T-helper 1 cell (primary cell): ENCODE results near the gene NCAPH2.
A peak's percentile ranks its signal among the peaks of the same experiment; 100 is the strongest.

Source experiments
- DNase-seq, 5 donors: peaks; one replicate each; pipeline ENCODE4 v3.0.0-alpha.2; 2012 to 2020

The NCAPH2 gene

DNA sequence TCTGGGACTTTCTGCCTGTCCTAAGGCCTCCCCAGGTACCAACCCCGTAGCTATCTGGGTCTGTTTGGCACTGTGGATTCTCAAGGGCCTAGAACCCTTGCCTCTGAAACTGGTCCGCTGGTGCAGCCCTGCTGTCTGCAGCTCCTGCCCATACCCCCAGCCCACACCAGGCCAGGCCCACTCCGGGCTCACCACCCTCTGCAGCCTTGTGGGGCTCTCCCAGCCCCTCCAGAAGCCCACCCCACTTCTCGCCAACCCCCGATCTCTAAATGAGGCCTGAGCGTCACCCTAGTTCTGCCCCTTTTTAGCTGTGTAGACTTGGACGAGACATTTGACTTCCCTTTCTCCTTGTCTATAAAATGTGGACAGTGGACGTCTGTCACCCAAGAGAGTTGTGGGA, 42.4 kb downstream of the NCAPH2 start:
- DNase-seq: no peak

DNA sequence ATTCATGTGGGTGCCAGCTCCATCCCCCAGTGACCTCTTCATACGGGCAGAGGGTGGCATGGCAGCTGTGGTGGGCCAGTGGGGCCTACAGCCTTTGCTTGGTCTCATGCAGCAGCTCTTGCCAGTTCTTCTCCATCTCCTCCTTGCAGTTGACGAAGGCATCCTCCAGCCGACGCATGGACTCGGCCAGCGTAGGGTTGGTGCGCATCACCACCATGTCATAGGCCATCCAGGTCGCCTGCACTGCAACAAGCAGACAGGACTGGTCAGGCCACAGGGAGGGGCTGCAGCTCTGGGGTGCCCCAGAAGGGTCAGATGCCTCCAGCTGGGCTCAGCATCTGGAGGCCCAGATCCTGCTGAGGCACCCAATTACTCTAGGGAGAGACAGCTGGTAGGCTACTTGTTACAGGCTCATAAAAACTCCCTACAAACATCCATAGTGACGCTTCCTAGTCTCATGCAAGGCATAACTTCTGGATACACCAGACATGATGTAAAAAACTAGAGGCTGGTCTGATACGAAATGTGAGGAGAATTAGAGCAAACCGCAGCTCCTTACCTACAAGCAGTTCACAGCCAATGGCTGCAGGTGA, 43.2 kb downstream of the NCAPH2 start:
- no peak for DNase-seq

DNA sequence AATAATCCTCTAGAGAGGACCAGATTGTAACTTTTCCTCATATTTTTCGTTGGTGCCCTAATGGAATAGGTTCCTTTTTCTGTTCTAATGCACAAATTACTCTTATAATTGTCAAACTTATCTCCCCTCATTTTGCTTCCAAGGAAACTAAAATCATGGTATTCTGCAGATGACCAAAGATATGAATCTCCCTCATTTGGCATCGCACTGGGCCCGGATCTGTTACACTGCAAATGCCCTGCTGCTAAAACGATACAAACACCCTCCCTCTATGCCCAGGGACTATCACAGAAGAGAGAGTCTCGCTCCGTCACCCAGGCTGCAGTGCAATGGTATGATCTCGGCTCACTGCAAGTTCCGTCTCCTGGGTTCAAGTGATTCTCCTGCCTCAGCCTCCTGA, 45.3 kb downstream of the NCAPH2 start:
- DNase-seq: no peak

DNA sequence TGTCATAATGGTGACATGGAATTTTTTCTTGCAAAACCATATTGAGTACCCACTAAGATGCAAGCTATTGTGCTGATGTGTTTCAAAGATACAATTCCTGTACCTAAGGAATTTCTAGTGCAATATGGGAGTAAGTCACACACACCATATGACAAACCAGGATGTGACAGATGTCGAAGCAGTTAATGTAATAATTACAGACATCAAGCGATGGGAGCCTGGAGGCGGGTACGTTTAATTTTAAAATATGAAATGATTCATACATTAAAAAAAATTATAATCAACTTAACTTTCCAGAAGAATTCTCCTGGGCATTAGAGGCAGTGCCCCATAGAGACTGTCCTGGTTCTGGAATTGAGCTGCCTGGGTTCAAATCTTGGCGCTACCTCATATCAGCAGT, 48.7 kb downstream of the NCAPH2 start:
- DNase-seq: no peak

DNA sequence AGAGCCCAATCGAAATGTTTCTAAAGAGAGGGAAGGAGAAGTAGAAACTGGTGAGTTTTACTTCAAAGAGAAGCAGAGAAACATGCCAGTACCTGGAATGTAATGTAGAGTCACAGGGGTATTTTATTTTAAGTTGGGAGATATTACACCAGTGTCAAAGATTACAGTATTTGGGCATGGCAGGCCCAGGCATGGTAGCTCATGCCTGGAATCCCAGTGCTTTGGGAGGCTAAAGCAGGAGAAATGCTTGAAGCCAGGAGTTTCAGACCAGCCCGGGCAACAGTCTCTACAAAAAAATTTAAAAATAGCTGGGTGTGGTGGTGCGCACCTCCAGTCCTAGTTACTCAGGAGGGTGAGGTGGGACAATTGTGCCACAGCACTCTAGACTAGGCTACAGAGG, 52.0 kb downstream of the NCAPH2 start:
- DNase-seq: no peak

DNA sequence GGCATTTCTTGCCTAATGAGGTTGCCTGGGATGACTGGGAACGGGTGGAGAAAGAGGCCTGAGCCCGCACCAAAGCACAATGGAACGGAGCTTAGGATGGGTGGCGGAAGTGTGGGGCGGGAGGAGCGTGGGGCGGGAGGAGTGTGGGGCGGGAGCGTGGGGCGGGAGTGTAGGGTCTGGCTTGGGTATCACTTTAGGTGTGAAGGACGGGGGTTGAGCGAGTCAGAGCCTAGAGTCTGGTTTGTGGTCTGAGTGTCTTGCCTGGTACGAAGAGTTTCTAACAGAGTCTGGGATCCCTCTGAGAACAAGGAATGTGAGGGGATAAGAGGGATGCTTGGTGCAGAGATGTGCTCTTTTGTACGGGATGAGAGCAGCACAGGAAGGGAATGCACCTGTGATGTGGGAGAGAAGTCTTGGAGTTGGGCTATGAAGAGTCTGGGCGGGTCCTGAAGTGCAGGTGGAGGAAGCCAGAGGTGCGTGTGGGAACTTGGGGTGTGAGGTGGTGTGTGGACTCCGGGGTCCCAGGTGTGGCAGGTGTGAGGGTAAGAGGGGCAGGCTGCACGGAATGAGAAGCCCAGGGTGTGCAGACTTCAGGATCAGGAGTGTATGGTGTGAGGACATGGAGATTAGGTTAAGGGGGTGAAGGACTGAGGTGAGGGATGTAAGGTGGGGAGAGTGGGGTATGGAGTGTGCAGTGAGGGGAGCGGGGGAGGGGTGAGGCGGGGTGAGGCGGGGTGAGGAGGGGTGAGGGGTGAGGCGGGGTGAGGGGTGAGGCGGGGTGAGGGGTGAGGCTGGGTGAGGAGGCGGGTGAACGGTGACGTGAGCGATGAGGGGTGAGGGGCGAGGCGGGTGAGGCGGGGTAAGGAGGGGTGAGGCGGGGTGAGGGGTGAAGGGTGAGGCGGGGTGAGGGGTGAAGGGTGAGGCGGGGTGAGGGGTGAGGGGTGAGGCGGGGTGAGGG, 53.7 kb downstream of the NCAPH2 start:
- DNase-seq: no peak

DNA sequence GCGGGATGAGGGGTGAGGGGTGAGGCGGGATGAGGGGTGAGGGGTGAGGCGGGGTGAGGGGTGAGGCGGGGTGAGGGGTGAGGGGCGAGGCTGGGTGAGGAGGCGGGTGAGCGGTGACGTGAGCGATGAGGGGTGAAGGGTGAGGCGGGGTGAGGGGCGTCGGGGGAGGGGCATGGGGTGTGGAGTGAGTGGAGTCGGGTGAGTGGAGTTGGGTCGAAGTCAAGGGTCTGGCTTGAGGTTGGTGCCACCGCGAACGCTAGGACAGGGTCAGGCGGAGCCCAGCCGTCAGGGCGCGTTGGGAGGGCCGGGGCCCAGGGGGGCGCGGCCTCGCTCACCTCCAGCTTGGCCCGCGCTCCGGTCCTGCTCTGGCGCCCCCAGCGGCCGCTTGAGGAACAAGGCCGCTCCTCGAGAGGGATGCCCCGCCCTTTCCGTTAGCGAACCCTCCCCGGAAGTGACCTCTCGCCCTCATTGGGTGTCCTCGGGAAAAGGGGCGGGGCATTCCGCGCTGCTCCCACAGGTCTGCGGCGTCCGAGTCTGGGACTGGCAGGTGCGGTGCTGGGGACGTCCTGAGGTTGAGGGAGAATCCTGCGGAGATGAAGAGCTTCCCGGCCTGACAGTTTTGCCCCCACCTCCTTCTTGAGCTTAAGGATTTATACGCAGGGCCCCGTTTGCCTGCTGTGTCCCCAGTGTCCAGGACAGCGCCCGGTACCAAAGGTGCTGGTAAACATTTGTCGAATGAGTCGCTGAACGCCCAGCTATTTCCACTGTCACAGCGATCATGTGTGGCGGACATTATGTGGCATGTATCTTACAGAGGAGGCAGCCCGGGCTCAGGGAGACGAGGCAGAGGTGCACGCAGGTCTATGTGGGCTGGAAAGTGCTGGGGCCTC, 54.7 kb downstream of the NCAPH2 start, which contains the start of gene SYCE3:
Gene SYCE3, minus strand, starts transcription at position 397 of the 890 bp plus-strand sequence. CDS start 6,514 bp downstream, outside the sequence.
- peak; percentile 95 to 97 (median 96) for DNase-seq

DNA sequence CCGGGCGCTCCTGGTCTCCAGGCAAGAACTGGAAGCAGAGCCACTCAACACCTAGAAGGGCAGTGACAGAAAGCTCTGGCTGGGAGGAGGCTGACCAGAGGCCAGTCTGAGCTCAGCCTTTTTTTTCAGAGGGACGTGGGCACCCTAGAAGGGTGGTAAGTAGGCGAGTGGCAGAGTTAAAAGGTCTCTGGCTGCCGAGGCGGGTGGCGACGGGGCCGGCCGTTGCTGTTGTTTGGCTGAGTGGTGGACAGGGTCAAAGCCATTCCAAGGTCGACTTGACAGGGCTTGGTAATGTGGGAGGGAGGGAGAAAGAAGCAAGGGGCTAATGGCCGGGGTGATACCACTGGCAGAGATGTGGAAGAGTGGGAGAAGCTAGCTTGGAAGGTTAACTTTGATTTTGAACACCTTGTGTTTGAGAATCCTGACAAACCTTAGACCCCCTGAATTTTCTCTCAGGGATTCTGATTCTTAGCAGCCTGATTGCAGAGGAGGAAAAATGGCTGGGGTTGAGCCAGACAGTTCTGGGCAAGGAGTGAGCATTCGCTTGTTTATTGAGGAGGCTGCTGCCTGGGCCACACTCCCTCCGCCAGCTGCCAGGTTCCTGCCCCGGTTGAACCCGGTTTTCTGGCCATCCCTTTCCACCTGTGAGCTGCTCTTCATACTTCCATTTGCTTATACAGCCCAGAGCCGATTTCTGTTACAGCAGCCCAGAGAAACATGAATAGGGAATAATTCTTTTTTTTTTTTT, 55.6 kb downstream of the NCAPH2 start:
- DNase-seq: no peak

DNA sequence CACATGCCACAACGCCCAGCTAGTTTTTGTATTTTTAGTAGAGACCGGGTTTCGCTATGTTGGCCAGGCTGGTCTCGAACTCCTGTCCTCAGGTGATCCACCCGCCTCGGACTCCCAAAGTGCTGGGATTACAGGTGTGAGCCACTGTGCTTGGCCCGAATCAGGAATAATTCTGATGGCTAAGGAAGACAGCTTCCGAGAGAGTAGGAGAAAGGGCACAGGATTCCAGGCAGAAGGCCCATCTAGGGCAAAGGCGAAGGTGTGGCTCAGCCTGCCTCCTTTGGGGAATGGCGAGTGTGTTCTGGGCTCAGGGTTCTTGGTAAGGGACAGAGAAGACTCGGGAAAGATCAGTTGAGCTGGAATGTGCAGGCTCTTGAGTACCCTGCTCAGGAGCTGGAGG, 56.3 kb downstream of the NCAPH2 start:
- DNase-seq: no peak

DNA sequence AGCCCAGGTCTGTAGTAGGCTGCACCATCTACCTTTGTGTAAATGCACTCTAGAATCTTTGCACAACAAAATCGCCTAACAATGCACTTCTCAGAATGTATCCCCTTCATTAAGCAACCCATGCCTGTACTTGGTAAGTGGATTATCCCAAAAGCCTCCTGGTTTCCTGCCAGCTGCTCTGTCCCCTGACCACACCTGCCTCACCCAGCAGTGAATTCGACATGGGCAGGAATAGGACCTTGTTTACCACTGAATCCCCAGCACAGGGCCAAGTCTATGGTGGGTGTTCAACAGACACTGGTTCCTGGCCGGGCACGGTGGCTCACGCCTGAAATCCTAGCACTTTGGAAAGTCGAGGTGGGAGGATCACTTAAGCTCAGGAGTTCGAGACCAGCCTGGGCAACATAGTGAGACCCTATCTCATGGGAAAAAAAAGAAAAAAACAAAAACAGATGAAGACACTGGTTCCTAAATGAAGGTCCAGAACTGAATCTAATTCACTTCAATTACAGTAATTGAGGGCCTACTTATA, 59.8 kb downstream of the NCAPH2 start:
- DNase-seq: no peak

DNA sequence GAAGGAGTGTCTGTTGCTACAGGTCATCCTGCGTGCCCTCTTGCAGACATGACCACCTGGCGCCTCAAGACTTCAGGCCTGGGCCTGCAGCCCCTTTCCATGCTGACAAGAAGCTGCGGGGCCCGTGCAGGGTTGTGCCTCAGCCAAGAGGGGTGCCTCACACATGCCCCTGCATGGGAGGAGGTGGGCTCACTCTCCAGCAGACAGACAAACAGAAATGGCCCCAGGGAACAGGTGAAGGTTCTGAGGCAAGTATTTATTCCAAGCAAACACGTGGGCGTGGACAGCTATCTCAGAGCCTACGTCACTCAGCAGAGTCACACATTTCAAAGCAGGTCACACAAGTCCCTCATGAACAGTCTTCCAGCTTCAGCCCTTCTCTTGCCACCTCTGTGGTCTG, 60.6 kb downstream of the NCAPH2 start:
- DNase-seq: no peak

DNA sequence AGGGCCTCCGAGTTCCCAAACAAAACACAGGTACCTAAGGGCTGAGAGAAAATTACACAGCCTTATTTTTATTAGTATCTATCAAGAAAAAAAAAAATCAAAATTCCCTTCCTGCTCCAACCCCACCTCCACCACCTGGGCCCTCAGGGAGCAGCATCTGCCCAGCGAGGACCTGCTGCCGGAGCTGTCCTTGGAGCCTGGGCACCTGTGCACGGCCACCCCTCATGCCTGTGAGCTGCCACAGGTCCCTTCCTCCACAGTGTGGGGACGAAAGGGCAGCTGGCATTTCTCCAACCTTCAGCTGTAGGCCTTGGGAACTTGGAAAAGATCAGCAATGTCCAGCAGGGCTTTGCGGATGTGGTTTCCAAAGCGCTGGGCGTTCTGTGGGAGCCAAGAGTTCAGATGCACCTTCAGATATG, 61.0 kb downstream of the NCAPH2 start:
- no peak for DNase-seq

DNA sequence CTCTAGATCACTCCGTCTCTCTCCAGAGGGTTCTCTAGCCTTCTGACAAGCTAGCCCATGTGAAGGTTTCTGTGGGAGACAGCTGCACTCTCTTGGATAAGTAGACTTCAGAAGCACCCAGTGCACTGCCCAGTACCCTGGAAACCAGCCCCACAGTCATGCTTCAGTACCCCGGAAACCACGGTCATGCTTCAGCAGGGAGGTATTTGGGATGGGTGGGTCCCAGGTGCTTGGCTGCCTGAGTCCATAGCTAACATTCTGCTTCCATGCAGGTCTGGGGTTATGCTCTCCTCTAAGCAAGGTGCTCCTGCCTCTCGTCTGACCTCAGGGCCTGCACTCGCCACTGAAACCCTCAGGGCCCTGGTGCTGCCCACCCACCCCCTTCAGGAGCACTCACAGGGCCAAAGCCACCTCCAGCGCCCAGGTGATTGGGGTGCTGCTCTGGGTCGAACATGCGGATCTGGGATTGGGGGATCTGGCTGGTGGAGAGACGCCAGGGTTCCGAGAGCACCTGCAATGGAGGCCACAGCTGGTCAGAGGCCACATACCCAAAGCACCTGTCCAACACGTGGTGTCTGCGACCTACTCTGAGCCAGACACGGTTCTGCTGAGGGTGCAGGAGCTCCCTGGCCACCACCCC, 62.0 kb downstream of the NCAPH2 start:
- no peak for DNase-seq

DNA sequence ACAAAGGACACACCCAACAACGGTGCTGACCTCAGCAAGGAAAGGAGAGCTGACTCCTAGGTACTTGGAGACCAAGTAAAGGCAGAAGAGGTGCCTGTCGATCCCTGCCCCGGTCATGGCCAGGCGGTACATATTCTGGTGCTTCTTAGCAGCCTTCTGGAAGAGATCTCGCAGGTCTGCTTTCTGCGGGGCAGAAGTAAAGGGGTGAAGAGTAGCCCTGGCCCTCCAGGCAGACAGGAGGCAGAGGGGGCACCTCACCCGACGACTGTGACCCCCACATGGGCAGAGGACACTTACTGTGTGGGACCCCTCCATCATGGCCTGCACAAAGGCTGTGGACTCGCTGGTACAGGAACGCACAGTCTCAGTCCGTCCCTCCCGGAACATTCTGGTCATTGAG, 62.8 kb downstream of the NCAPH2 start:
- DNase-seq: no peak

DNA sequence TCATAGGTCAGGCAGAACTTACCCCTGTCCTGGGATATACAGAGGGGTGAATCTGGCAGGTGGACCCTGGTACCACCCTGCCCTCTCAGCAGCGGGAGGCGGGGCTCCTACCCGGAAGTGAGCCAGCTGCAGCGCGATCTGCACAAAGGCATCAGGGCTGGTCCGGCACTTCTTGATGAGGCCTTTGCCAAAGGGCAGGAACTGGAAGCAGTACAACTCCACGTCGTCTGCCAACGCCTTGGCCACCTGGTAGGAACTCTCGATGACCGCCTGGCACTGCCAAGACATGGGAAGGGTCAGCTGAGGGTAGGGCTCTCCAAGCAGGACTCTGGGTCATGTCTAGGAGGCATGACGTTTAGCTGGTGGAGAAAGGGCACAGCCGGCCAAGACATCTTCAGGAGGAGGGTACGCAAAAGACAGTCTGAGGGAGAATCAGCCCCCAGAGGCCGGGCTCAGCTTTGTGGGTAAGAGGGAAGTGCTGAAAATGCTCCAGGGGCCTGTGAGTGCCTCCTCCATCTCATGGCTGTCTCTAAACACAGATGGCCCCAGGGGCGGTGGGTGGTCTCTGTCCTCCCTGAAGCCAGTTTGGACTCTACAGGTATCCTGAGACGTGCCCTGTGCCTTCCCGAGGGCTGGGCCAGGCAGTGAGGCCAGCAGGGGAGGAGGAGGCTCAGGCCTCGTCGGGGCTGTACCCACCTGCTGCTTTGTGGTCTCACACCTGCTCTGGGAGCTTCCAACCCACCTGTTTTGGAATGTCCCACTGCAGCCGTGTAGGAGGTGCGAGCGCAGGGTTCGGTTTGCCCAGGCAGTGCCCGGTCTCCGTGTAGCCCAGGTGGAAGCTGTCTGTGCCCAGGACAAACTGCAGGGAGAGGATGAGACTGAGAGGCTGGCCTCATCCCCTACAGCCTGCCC, 63.5 kb downstream of the NCAPH2 start:
- no peak for DNase-seq

DNA sequence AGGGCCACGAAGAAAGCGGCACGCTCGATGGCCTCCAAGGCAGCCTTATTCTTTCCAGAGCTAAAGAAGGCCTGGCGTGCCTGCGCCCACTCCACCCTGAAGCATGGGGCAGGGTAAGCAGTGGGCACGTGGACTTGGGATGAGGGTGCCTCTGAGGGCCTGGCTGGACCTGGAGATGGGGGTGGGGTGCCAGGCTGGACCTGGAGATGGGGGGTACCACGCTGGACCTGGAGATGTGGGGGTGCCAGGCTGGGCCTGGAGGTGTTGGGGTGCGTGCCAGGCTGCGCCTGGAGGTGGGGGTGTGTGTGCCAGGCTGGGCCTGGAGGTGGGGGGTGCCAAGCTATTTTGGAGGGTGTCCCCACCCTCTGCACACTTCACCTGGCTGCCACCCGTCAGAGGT, 64.9 kb downstream of the NCAPH2 start:
- DNase-seq: no peak

DNA sequence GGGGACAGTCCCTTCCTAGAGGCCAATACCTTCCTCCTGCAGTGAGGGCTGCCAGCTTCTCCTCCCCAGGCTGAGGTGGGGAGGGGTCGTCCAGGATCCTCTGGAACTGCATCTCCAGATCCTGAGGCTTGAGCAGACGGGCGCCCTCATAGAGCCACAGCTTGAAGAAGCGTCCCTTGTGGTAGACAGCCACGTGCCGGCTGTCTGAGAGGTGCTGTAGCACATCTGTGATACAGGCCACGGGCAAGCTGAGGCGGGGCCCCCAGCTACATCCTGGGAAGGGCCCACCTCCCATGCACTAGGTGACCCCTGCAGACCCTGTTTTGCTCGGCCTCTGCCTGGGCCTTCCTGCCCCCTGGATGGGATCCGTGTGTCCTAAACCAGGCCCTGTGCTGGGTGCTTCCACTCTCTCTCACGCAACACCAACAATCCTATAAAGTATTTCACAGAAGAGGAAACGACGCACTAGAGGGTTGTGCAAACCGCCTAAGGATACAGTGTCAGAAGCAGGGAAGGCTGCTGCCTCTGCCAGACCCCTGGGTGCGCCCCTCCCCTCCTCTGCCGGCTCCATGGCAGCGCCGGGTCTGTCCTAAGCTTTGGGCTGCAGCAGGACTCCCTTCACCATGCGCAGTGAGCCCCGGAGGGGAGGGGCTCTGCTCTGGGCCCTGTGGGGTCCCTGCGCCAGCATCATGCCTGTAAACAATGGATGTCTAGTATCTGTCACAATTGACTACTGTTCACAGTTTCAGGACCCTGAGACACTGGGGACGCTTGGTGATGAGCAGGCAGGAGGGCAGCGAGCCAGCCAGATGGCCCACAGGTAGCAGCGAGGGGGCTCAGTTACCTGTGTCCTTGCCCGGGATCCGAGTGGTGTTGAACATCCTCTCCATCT, 65.7 kb downstream of the NCAPH2 start:
- no peak for DNase-seq

DNA sequence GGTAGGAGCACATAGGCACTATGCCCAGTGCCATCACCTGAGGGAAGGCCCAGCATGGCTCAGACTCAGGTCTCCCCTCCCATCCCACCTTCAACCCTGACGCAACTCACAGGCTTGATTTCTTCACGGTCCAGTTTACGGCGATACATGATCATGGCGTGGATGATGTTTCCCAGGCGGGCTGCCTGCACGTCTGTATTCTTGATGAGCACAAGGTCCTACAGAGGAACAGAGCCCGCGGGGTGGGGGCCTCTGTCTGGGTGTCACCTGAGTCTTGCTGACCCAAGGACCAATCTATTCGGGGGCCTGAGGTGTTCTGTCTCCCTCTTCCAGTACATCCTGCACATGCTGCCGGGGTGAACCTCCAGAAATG, 66.3 kb downstream of the NCAPH2 start:
- no peak for DNase-seq
